LNCaP clone FGC (cell line): ENCODE results near the gene KLF12.

Source experiments
- DNase-seq: peaks from one replicate; pipeline ENCODE4 v3.0.0-alpha.2; 2011; ENCODE audit warnings: low read depth
- H3K4me3 ChIP-seq: 2 replicates; pipeline ENCODE4 v1.5.1; 2011; ENCODE audit warnings: mild to moderate bottlenecking, low read depth, low read length, control low read depth
- CTCF ChIP-seq: IDR thresholded peaks from 2 replicates; pipeline ENCODE4 v1.5.1; 2012; ENCODE audit warnings: mild to moderate bottlenecking; ENCODE audit not compliant: control insufficient read depth, insufficient read depth; ENCODE audit errors: extremely low read depth

KLF12 gene

GRCh38 chr13:74131227-74131626 is 3.0 kb downstream of the KLF12 start:
- no peak for TF ChIP-seq CTCF
- no peak overlapping the region for H3K4me3 ChIP-seq
- DNase-seq: no peak

GRCh38 chr13:74129500-74130191 is 4.6 kb downstream of the KLF12 start:
- DNase-seq: no peak
- no peak overlapping the region for H3K4me3 ChIP-seq
- TF ChIP-seq CTCF: no peak

- H3K4me3 ChIP-seq: no peak overlapping the region
- DNase-seq: no peak
- no peak for TF ChIP-seq CTCF
These were observed 5.9 kb downstream of the KLF12 start for GRCh38 chr13:74128156-74128767.

GRCh38 chr13:74118328-74118727 is 15.9 kb downstream of the KLF12 start:
- no peak for TF ChIP-seq CTCF
- H3K4me3 ChIP-seq: no peak overlapping the region
- no peak for DNase-seq

GRCh38 chr13:74117207-74117705 is 16.9 kb downstream of the KLF12 start:
- DNase-seq: no peak
- no peak for TF ChIP-seq CTCF
- H3K4me3 ChIP-seq: no peak overlapping the region

GRCh38 chr13:74115133-74115532 is 19.1 kb downstream of the KLF12 start:
- no peak for TF ChIP-seq CTCF
- DNase-seq: no peak
- no peak overlapping the region for H3K4me3 ChIP-seq
